Eye (tissue), 1 donor: Measurements from ENCODE around the gene CMTM1.

Source experiments
- DNase-seq: peaks from one replicate; pipeline ENCODE4 v3.0.0-alpha.2; 2015

Gene CMTM1

GRCh38 chr16:66539623-66540469 is 26.4 kb upstream of the CMTM1 start:
- peak; percentile 54 for DNase-seq

GRCh38 chr16:66541388-66542355 is 24.6 kb upstream of the CMTM1 start:
- no peak for DNase-seq

GRCh38 chr16:66542396-66542795 is 23.8 kb upstream of the CMTM1 start:
- no peak for DNase-seq

GRCh38 chr16:66543541-66543940 is 22.7 kb upstream of the CMTM1 start:
- no peak for DNase-seq

DNA sequence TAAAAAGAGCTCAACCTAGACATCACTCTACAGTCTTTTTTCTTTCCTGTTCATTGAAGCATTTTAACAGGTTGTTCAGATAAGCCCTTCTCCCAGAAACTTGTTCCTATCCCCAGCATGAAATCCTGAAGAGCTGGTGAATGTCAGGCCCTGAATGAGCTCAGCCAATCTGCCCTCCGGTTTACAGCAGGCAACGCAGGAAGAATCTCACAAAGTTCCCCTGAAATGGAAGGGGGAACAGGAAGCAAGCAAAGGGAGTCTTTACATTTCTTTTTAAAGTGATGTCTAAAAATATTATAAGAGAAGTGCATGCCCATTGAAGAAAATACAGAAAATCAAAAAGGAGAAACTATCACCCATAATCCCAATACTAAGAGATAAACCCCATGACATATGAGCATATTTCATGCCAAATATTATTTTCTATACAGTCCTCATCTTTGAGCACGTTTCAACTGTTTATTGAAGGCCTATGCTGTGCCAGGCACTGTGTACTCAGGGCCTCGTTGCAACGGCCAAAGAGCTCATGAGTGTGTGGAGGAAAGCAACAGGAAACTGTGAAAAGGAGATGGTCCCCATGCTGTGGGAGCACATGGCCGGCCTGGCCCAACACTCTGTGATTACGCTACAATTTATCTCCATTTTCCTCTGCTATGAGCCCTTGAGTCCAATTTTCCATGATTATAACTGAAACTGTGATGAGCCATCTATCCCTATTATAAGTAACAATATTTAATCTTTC is 22.1 kb upstream of the CMTM1 start:
- no peak for DNase-seq

DNA sequence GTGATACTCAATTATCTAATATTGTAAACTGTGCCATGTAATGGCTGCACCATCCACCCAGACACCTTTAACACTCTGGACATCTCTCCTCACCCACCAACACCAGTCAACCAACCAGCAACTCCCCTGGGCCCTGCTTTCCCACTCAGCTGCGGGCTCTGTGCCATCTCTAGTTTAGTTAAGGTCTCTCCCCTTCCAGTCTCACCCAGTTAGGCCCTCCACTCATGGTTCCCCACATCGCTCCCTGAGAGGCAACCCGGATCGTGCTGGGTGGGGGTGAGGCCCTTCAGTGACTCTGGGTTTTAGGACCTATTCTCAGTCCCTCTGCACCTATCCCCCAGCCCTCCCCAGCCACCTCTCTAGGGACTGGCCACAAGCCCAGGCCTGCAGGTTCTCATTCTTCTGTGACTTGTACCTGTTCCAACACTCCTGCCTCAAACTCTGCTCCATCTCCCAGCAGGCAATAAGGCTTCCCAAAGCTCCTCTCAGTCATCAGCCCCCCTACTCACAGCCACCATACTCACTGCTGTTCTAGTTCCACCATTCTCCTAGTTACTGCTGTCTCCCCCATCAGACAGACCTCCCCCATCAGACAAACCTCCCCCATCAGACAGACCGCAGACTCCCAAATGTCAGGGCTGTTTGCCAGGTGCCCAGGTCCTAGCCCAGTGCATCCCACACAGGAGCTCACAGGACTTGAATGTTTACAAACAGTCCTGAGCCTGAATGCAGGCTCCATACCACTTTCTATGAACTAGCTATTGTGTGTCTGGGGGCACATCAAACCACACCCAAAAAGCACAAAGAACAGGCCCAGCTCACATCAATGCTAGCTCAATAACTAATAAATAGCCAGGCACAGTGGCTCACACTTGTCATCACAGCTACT is 18.9 kb upstream of the CMTM1 start:
- no peak for DNase-seq

GRCh38 chr16:66548068-66548467 is 18.2 kb upstream of the CMTM1 start:
- DNase-seq, result no peak

- no peak for DNase-seq
Observed at GRCh38 chr16:66548868-66549267, 17.4 kb upstream of the CMTM1 start.

GRCh38 chr16:66549284-66550131 is 16.7 kb upstream of the CMTM1 start, which contains the start of gene TK2:
TSS of gene TK2 (minus strand) at chr16:66550122. CDS start at chr16:66550061, 61 bp downstream.
- peak; percentile 94 for DNase-seq

DNA sequence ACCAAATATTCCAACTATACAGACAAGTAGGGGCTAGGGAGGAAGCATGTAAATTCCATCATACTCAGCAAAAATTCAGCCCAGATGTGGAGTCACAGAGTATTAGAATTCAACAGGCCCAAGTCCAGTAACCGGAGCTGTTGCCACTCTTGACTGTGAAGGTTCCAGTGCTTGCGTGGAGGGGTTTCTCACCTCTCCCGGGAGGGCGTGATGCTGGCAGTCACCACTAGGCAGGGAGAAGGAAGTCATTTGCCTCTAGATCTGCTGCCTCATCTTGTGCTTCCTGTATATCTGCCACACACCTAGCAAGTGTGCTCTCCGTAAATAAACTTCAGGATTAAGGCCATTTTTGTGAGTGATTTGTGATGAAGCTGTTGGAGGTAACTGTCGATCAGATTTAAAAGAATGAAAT is 14.9 kb upstream of the CMTM1 start:
- peak; percentile 67 for DNase-seq

GRCh38 chr16:66551788-66552285 is 14.4 kb upstream of the CMTM1 start:
- DNase-seq, result no peak

DNA sequence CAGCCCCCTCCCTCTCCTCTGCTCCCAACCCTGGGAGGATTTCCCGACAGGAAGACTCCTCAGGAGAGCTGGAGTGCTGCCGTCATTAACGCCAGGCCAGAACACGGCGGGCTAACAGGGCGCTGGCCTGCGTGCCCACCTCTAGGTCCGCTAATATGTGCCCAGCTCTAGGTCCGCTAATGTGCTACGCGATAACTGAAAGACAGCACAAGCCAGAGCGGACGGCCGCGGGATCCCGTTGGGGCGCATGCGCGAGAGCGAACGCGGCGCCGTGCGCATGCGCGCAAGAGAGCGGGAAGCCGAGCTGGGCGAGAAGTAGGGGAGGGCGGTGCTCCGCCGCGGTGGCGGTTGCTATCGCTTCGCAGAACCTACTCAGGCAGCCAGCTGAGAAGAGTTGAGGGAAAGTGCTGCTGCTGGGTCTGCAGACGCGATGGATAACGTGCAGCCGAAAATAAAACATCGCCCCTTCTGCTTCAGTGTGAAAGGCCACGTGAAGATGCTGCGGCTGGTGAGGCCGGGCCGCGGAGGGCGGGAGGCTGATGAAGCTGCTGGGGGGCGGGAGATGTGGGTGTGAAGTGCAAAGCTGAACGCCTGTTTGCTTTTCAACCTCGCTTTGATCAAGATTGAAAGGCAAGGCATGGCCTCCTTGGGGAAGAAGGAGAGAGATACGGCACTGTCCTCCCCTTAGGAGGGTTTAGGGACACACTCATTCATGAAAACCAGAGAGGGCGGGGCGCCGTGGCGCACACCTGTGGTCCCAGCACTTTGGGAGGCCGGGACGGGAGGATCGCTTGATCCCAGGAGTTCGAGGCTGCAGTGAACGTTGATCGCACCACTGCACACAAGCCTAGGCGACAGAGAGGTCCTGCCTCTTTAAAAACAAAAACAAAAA is 13.7 kb upstream of the CMTM1 start, which contains the start of gene CKLF:
Gene CKLF (plus strand): TSS at position 291 of the 892 bp plus-strand sequence. CDS start 140 bp downstream, at position 431.
- DNase-seq, result peak; percentile 97

DNA sequence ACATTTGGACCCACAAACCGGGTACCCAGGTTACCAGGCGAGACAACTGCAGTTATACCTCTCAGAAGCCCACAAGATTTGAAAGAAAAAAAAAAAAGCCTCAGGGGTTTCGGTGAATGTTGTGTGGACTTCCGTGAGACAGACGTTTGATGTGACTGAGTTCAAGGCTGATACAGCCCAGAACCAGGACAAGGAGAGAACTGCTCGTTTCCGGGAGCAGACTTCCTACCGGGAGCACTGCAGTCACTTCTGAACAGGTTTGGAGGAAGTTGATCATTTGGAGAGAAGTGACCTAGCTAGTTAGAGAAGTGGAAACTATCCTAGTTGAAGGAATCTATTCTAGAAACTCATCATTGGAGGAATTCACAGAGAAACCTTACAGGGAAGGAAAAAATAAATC is 13.0 kb upstream of the CMTM1 start:
- peak; percentile 9 for DNase-seq

GRCh38 chr16:66554021-66554420 is 12.2 kb upstream of the CMTM1 start:
- no peak for DNase-seq

- no peak for DNase-seq
Observed at GRCh38 chr16:66554495-66554894, 11.7 kb upstream of the CMTM1 start.

DNA sequence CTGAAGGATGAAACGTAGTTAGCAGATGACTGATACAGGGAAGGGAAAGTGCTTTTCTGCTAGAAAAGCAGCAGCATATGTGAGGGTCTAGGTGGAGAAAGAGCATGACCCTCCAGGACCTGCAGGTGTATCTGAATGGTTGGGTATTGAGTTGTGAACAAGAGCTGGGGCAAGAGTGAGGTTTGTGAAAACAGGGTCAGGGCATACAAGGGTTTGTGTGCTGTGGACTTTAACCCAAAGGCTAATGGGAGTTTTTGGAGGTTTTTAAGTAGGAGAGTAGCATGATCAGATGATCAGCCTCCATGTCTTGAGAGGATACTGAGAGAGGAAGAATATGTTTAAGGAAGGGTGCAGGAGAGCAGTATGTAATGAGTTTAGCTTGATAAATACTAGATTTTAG is 6.1 kb upstream of the CMTM1 start:
- no peak for DNase-seq

GRCh38 chr16:66561381-66562080 is 4.7 kb upstream of the CMTM1 start:
- DNase-seq, result no peak

DNA sequence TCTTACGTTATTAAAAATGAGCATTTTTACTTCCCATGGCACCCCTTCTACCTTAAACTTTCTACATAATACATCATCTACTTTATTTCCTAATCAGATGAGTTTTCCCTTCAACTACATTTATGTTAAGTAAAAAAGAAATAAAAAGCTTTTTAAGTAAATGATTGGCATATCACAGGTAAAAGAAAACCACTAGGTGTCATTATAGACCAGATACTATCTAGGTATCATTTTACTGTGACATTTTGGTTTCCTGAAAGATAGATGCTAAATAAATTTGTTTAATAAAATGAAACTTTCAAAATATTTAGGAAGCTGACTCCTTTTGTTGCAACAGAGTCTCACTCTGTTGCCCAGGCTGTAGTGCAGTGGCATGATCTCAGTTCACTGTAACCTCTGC is 3.8 kb upstream of the CMTM1 start:
- DNase-seq, result no peak

DNA sequence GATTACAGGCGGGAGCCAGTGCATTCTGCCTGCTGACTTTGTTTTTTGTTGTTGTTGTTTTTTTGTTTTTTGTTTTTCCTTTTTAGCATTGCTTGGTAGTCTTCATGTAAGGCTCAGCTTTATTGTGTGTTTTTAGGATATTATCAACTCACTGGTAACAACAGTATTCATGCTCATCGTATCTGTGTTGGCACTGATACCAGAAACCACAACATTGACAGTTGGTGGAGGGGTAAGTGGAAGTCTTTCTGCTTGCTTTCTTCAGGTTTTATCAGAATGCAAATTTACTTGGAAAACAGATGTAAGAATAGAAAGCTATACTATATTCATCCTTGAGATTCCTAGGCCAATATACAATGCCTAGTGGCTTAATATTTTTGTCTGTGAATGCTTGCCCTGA is 3.3 kb upstream of the CMTM1 start:
- DNase-seq, result no peak
